ENCODE results near the gene HNRNPM.
A peak's percentile ranks its signal among the peaks of the same experiment; 100 is the strongest.
"Not testable (repeated sequence)": the region's sequence is repeated elsewhere in the genome, so short reads cannot be mapped to it uniquely, and the experiment has no call there.

The HNRNPM gene

DNA sequence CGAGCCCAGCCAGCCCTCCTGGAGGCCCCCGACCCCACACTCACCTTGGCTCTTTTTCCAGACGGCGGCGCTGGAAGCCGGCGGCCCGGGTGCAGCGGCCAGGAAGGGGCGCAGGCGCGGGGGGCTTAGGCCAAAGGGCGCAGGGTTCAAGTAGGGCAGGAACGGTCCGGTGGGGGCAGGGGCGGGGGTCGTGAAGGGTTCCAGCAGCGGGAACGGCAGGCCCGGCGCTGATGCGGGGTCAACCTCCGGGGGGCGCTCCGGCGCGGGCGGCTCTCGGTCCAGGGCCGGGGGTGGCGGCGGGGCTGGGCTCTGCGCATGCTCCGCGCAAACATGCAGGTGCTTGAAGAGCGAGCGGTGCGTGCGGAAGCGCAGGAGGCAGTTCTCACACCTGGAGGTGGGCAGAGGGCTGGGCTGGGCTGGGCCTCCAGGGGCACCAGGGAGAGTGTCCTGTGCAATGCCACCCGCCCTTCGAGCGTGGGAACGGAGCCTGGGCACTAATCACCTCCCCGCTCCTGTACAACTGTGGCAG, 66.9 kb downstream of the HNRNPM start:
- Histone ChIP-seq H3K4me3 (no peak overlapping the region), H3K27ac (no peak overlapping the region)
- no peak for DNase-seq (ENCODE audit: low spot score)
- TF ChIP-seq, protein P1, sequence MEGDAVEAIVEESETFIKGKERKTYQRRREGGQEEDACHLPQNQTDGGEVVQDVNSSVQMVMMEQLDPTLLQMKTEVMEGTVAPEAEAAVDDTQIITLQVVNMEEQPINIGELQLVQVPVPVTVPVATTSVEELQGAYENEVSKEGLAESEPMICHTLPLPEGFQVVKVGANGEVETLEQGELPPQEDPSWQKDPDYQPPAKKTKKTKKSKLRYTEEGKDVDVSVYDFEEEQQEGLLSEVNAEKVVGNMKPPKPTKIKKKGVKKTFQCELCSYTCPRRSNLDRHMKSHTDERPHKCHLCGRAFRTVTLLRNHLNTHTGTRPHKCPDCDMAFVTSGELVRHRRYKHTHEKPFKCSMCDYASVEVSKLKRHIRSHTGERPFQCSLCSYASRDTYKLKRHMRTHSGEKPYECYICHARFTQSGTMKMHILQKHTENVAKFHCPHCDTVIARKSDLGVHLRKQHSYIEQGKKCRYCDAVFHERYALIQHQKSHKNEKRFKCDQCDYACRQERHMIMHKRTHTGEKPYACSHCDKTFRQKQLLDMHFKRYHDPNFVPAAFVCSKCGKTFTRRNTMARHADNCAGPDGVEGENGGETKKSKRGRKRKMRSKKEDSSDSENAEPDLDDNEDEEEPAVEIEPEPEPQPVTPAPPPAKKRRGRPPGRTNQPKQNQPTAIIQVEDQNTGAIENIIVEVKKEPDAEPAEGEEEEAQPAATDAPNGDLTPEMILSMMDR (IDR thresholded peaks at IDR 0.05), result no peak

DNA sequence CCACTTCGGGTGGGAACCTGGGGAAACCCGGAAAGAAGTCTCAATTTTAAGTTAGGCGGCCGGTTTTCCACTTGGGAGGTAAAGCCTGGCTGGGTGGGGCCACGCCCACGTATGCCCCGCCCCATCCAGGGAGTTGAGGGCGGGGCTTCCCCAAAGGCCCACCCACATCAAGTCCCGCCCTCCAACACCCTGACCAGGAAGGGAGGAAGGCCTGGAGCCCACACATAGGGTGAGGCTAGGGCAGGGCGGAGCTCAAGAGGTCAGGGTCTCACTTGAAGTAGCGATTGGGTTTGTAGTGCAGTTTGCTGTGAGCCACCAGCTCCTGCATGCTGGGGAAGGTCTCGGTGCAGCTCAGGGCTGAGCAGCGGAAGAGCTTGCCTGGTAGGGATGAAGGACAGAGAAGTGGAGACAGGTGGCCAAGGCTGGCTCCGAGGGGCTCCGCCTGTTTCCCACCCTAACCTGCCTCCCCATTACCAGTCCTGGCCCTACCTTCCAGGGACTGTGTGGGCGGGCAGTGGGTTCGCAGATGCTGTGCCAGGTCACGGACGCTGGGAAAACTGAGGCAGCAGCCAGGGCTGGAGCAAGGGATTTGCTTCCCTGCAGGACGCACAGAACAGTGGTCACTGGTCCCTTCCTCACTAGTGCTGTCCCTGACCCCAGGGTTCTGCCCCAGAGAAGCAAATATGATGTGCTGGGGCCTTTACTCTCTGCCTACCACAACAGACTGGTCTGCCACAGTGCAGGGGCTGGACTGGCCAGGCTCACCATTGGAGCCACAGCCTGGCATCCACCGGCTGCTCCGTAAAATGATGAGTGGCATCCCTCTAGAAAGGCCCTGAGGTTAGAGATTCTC, 67.6 kb downstream of the HNRNPM start:
- no peak overlapping the region for H3K4me3 ChIP-seq
- no peak for DNase-seq (ENCODE audit: low spot score)
- H3K27ac ChIP-seq, result peak overlapping the region in 1 of 2 donors; percentile 100
- TF ChIP-seq, protein P1 (IDR thresholded peaks at IDR 0.05), result no peak

DNA sequence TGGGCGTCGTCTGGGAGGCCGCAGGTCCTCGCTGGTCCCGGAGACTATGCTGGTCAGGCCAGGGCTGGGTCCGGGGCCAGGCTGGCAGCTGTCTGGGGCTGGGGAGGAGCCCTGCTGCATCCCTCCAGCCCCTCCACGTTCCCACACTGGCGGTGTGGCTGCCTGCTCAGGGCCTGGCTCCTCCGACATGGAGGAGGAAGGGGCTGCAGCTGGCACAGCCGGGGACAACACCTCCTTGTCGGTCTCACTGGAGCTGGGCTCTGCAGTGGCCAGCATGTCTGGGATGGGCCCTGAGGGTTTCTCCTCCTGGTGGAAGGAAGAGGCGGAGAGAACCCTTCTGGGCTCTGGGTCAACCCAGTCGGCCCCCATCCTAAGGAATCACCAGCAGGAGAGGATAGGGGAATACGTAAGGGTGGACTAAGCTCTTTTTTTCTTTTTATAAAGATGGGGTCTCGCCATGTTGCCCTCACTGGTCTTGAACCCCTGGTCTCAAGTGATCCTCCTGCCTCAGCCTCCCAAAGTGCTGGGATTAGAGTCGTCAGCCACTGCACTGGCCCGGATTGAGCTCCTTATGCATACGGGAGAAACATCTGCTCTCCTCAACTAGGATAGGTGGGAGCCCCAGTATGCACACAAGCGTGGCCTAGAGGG, 68.4 kb downstream of the HNRNPM start:
- no peak for DNase-seq (ENCODE audit: low spot score)
- peak overlapping the region; percentile 98 to 100 for H3K27ac ChIP-seq
- peak overlapping the region; percentile 94 for H3K4me3 ChIP-seq
- TF ChIP-seq, protein P1 (IDR thresholded peaks at IDR 0.05), result no peak

DNA sequence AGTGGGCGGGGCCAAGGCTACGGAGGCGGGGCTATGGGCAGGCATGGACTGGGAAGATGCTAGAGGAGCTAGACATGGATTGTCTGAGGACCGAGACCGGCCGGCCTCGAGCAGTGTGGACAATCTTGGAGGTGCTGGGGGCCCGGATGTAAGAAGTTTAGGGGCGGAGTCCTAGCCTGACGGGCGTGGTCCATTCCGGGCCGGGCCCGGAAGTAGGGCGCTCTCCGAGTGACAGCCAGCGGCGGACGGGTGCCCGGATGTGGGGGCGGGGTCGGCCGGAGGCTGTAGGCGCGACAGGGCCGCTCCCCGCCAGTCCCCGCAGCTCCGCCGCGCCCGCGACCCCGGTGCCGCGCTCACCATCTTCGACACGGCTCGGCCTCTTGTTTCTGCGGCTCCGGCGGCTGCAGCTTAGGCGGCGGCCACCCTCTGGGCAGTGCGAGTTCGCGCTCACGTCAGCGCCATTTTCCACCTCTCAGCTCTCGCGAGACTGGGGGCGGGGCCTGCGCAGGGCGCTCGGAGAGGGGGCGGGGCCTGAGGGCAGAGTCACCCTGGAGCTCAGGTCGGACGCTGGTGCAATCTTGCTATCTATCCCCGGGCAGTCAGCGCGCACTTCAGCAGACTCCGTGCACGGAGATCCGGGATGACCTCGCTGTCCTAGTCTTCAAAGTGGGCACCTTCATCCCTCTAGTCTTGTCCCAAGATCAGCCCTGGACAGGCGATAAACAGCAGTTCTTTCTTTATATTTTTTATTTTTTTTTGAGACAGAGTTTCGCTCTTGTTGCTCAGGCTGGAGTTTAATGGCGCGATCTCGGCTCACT, 69.1 kb downstream of the HNRNPM start, which contains the start of gene ZNF414:
Gene ZNF414, minus strand, starts transcription at position 481 of the 818 bp plus-strand sequence. Its CDS starts 121 bp downstream, at position 360.
- Histone ChIP-seq H3K4me3 (peak within 1 kb of the TSS; percentile 94), H3K27ac (peak within 1 kb of the TSS; percentile 98 to 100)
- DNase-seq (ENCODE audit: low spot score), result peak; percentile 98
- TF ChIP-seq, protein P1 (IDR thresholded peaks at IDR 0.05), result no peak

DNA sequence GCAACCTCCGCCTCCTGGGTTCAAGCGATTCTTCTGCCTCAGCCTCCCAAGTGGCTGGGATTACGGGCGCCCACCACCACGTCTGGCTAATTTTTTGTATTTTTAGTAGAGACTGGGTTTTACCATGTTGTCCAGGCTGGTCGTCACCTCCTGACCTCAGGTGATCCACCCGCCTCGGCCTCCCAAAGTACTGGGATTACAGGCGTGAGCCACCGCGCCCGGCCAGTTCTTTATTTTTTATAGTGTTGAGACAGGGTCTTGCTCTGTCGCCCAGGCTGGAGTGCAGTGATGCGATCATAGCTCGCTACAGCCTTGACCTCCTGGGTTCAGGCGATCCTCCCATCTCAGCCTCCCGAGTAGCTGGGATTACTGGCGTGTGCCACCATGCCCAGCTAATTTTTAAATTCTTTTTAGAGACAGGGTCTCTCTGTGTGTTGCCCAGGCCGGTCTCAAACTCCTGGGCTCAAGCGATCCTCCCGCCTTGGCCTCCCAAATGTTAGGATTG, 69.8 kb downstream of the HNRNPM start:
- Histone ChIP-seq H3K27ac (peak overlapping the region; percentile 98 to 100), H3K4me3 (peak overlapping the region; percentile 94)
- not testable (repeated sequence) for DNase-seq (ENCODE audit: low spot score)

DNA sequence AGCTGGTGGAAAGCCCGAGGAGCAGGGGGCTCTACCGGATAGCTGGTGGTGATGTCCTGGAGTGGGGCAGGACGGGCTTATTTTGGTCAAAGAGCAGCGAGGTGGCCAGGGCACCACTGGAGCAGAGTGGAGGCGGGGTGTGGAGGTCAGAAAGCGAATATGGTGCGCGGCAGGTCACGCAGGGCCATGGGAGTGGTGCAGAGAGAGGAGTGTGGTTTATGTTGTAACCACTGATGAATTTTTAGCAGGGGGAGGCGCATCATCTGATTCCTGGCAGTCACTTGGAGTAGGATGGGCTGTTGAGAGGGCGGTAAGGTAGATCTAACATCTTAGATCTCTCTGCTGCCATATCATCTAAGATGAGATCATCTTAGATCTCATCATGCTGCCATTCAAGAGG, 70.5 kb downstream of the HNRNPM start:
- no peak for DNase-seq (ENCODE audit: low spot score)
- TF ChIP-seq, protein P1 (IDR thresholded peaks at IDR 0.05), result no peak
- H3K27ac ChIP-seq, result no peak overlapping the region
- no peak overlapping the region for H3K4me3 ChIP-seq

Measured in coronary artery (tissue), 2 donors.